ENCODE data around the gene MVB12B.

DNA sequence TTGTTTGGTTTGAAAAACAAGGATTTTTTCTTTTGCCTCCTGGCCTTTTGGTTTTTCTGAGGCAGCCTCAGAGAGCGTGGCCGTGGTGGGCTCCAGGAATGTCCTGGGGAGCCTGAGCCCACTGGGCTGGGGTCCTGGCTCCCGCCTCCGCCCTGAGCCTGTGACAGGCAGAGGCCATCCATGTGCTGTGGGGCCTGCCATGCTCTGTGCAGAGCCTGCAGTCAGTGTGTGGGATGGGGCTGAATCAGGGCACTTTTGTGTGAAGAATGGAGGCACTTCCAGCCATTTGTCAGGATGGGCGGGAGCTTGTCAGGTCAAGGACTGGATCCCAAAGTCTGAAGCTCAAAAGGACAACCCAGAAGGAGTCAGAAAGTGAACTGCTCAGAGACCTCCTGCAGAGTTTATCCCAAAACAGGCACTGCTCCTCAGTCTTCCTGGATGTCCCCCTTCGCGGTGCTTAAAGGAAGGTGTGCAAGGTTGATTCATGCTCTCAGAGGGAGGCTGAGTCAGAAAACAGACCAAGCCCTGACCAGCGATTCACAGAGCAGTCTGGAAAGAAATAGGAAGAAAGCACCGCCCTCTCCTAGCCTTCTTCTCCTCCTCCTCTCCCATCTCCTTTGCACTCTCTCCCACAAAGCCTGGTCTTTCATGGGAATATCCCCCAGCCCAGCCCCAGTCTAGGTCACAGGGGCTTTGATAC is 53.2 kb downstream of the MVB12B start:
- TF ChIP-seq, protein P1, sequence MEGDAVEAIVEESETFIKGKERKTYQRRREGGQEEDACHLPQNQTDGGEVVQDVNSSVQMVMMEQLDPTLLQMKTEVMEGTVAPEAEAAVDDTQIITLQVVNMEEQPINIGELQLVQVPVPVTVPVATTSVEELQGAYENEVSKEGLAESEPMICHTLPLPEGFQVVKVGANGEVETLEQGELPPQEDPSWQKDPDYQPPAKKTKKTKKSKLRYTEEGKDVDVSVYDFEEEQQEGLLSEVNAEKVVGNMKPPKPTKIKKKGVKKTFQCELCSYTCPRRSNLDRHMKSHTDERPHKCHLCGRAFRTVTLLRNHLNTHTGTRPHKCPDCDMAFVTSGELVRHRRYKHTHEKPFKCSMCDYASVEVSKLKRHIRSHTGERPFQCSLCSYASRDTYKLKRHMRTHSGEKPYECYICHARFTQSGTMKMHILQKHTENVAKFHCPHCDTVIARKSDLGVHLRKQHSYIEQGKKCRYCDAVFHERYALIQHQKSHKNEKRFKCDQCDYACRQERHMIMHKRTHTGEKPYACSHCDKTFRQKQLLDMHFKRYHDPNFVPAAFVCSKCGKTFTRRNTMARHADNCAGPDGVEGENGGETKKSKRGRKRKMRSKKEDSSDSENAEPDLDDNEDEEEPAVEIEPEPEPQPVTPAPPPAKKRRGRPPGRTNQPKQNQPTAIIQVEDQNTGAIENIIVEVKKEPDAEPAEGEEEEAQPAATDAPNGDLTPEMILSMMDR (IDR thresholded peaks at IDR 0.05), result no peak
- TF ChIP-seq POLR2A (IDR thresholded peaks at IDR 0.05), result no peak

Data from testis (tissue), 2 donors.